Fibroblast of skin of left biceps (primary cell): ENCODE results near the gene DYRK1A.

Experiments
- DNase-seq, 2 experiments: peaks; one replicate each; pipeline ENCODE4 v3.0.0-alpha.2; 2013; ENCODE audit warnings: low read depth in 2 of 2

Gene DYRK1A

DNA sequence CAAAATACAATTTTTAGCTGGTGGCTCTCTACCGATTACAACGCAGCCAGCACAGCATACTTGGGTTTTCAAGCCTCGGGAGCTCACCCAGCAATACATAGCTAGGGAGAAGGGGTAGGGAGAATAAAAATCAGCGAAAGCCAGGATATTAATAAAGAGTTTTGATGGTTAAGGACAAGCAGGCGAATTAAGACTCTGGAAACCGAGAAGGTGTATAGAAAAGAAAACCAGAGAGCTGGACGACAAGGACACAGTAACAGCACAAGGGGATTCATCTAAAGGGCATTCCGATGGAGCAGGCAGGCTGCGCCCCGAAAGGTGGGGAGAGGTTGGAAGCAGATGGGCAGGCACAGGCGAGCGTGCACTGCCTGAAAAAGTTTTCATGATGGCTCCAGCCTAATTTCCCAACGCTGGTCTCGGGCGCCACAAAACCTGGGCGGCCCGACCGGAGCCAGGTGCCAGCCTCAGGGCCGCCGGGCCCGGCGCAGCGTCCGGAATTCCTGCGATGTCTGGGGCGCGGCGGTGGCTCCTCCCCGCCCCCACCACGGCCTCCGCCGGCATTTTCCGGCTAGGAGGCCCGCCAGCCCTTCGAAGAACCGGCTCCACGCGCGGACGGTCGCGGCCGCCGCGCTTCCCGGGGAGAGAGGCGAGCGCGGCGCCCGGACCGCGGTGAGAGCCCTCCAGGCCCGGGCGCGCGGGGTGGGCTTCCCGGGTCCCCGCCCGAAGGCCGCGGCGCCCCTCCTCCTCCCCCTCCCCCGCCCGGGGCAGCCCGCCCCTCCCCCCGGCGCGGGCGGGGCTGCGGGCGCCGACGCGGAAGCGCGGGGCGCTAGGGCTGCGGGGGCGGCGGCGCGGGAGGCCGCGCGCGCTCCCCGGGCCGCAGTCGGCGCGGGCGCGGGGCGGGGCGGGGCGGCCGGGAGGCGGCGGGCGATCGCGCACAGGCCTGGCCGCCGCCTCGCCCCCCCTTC is 774 bp upstream of the DYRK1A start:
- DNase-seq, result no peak

DNA sequence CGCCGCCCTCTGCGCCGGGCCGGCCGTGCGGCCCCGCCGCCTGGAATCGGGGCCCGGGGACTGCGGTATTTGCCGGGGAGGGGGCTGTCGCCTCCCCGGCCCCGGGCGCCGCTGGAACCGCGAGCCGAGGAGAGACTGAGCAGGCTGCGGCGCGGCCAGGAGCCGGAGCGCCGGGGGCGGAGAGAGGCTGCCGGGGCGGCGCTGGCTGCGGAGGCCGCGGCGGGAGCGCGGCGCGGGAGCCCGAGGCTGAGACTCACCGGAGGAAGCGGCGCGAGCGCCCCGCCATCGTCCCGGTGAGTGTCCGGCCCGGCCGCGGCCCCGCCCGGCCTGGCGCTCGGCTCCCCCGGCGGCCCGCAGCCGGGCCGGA is 746 bp downstream of the DYRK1A start:
- no peak for DNase-seq

DNA sequence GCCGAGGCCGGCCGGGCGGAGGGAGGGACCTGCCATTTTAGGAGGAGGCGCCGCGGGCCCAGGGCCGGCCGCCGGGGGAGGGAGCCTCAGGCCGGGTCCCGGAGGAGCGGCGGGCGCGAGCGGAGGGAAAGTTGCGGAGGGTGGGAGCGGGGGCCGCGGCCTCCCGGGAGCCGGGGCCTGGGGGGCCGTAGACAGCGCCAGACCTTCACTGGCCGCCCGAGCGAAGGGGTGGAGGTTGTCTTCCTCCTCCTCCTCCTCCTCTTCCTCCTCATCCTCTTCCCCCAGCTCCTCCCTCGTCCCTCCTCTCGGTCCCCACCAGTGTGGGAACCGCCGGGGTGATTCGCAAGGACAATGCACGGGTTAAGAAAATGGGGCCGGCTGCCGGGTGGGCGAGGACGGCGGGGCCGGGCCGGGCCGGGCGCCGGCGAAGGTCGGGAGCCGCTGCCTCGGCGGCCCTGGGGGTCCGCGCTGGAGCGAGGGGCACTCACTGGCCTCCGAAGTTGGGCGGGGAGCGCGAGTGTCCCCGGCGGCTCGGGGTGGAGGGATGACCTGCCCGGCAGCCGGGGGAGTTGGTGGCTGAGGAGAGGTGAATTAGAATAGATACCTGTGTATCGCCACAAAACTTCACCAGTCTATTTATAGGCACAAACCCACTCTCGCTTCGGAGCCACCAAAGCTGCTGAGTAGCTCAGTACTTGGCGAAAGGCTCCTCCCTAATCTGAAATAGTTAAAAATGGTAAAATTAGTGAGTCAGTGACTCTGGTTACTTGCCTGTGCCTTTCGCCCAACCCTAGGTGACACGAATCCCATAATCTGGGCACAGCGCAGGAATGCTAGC is 1.3 kb downstream of the DYRK1A start:
- DNase-seq, result no peak

DNA sequence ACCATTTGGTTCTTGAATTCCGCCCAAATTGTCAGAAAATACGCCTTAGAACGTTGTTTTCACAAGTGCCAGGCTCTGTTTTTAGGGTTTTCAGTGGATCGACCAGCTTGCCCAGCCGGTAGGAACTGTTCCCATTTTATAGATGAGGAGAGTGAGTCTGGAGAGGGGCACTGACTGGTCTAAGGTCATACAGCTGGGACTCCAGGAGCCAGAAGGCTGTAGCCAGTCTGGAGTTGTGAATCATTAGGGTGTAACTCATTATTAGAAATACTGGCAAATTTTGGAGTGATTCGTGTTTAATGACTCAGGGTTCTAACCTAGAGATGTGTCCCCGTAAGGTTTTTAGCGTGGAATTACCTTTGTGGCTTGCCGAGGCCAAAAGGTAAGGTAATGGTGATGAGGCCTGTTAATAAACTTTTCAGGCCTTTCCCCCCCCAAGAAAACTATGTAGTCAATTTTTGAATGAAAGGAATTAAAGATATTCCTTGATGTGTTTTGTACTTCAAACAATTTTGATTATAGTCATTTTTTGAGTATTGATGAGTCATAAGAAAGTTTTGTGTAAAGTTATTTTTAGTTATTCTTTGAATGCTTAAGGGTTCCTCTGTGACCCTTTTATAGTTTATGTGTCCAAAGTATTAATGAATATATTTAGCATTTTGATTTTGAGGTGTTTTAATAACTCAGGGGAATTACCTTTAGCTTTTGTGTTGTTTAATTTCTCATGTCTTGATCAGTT is 2.1 kb downstream of the DYRK1A start:
- DNase-seq, result no peak

DNA sequence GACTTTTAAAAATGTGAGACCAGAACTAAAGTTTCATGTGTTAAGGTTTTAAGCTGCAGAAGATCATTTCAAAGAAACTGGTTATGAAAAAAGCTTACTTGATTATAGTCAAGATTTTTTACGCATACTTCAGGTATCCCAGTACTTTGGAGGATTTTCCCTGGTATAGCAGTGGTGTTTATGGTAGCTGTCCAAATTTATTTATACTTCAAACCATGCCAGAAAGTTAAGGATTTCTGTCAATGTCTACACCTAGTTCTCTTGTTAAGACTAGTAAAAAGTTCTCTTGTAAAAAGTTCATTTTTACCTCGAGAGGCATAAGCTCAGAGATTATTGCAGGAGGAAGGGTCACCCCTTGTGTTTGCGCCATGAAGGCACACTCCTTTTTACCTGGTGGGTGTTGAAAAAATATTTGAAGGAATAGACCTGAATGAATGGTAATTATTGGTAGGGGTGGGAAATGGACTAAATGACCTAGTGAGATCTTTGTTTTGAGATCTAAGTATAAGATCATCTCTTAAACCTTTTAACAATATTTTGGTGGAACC is 2.8 kb downstream of the DYRK1A start:
- no peak for DNase-seq

DNA sequence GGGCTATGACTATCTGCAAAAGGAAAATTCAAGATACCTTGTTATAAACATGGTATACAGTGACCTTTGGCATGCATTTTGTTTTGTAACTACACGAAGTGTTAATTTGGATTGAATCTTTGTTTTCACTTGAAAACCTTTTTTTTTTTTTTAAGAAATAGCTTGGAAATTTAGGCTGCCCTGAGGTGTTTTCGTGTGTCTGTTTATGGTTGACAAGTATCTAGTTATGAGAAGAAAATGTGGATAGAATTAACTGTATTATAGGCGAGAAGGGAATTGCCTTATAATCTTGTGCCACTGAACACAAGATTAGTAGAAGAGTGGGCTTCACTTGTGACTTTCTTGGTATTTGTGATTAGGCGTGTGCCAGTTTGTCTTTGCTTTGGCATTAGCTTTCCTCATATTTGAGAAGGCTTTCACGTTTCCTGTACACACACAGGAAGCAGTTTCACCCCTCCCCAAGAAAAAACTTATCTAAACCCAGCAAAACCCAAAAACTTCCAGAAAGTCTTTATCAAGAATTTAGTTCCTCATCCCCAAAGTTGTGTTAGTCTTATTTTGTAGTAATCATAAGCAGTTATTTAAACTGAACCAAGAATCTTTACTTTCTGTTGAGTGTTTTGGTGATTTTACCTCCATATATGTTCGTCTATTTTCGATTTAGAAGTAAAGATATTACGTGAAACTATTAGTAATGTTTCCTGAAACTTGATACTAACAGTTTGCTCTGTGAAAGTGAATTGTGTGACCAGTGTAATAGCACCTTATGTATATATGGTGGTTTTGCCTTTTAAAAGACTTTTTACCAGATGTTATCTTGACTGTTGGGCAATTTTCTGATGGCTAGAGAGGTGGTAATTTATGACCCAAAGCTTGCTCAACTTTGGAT is 3.8 kb downstream of the DYRK1A start:
- DNase-seq, result no peak

DNA sequence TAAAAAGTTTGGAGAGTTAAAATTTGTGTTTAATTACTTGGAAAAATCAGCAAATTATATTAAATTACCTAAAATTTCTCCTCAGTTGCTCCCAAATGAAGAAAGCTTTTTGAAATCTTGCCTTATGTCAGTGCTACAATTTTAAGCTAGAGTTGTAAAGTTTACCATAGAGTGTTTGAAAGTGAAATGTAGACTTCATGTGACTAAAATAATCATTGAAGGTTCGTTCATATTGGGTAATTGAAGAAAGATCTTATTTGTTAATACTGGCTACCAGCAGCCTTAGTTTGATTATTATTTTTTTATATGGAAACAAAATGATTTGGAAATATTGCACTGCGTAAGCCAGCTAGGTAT is 4.4 kb downstream of the DYRK1A start:
- no peak for DNase-seq

DNA sequence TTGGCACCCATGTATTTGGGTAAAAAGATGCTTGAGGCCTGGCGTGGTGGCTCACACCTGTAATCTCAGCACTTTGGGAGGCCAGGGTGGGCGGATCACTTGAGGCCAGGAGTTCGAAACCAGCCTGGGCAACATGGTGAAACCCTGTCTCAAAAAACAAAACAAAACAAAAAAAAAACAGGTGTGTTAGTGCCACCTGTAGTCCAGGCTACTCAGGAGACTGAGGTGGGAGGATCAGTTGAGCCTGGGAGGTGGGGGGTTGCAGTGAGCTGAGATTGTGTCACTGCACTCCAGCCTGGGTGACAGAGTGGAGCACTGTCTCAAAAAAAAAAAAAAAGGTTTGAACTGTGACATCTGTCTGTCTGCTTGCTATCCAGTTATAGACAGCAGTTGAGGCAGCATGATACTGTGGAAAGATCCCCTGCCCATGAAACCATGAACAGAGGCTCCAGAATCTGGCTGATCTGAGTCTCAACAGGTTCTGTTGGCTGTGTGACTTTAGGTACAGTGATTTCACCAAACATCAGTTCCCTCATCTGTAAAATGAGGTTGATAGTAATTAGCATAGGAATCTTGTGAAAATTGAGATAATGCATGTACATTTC is 5.7 kb downstream of the DYRK1A start:
- DNase-seq, result no peak

DNA sequence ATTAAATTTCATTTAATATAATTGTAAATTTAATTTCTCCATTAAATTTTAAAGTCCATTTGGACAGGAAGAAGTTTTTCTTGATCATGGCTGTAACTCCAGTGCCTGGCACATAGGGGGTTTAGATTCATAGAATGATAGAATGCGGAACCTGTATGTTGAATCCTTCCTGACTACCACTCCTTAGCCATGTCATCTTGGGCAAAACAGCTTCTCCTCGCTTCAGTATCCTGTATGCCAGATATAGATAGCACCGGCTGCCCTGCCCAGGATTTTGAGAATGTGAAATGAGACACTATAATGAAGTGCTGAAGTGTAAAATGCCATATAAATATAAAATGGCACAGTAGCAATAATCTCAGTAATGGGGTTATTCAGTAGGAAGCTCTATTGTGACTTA is 6.4 kb downstream of the DYRK1A start:
- DNase-seq, result no peak

DNA sequence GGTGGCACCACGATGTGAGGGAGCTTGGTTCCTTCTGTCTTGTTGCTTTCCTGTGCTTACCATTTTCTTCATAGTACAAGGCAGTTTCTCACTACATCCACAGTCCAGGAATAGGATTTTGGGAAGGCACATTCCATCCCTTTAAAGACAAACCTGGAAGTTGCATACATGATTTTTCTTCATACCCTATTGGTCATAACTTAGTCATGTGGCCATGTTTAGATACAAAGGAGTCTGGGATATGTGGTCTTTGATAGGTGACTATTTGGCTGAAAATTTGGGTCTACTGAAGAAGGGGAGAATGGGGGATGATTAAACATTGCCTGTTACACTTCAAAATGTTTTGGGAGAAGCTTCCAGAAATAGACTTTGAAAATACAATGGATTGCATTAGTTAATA is 7.0 kb downstream of the DYRK1A start:
- DNase-seq, result no peak

DNA sequence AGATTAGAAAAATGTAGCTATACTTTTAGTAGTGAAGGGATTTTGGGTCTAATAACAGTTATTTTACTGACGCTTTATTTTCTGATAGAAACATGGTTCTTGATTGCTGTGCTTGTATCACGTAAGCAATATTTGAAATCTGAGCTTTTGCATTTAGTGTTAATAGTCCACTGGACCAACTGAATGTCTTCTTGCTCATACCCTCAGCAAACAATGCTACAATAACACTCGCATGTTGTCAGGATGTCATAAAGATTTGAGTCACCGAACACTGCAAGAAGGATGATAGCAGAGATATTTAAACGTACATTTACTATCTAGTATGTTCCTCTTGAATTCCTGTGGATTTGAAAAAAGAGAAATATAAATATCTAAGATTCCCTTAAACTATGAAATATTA is 7.5 kb downstream of the DYRK1A start:
- no peak for DNase-seq

DNA sequence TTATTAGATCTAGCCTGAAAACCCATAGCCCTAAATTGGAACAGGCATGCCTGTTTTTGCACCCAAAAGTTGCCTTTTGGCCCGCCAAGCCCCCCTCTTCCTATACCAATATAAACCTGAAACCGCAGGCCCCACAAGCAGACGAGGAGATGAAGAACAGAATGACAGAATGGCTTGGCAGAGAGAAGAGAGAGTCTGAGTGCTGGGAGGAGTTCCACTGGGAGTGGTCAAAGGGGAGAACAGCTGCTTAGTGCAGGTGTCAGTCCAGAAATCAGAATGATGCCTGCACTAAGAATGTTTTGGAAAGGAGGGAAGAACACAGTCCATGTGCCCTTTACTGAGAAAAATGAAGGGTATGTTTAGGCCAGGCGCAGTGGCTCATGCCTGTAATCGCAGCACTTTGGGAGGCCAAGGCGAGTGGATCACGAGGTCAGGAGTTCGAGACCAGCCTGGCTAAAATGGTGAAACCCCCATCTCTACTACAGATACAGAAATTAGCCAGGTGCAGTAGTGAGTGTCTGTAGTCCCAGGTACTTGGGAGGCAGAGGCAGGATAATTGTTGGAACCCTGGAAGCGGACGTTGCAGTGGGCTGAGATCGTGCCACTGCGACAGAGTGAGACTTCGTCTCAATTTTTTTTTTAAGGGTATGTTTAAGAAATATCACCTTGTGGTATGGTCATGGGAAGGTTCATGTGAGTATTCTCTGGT is 9.4 kb downstream of the DYRK1A start:
- DNase-seq, result no peak

DNA sequence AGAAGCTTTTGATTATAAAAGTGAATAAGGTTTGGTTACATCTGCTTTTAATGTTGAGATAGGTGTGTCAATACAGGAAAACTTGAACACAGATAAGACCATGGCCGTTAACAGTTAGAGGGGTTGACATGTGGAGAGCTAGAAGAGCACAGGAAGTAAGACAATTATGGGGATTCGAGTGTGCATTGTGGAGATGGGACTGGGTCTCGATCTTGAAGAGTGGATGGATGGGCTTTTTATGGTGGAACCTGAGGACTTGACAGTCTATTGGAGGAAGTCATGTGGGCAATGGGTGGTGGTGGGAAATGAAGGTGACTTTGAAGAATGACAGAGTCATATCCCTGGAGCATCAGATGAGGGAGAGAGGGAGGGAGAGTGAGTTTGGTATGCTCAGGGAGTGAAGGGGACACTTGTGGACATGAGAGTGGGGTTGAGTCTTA is 12.1 kb downstream of the DYRK1A start:
- DNase-seq, result no peak

DNA sequence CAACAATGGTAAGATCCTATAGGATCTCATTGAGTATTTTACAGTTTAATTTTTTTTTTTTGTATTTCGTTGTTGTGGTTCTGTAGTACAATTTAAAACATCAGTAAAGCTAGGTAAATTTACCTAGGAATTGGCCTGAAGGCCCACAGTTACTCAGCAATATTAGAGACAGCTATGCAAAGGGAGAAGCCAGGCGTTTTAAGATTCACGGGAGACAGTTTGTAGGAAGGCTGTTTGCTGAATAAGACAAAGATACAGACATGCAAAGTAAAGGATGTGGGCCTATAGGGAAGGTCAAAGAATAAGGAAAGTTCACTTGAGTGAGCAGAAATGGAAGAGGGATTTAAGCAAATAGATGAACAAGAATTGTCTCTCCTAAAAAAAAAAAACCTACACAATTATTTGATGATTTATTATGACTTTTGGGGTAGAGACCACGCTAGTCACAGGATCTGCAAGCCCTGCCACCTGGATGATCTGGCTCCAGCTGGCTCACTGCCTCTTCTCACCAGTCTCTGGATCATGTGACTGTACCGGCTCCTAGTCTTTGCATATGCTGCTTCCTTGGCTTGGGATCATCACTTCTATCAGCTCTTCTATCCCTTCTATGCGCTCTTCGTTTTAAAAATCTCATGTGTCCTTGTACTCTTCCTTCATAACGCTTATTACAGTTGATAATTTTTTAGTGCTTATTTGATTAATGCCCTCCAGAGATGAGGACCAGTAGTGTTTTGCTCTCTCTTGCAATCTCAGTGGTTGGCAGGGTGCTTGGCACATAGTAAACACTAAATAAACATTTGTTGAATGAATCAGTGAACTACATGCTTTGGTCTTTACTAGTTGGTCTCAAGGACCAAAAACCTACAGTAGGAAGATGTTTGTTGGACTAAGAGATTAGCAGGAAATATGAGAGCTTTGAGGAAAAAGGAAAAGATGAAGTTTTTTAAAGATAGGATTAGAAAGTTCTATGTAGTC is 14.1 kb downstream of the DYRK1A start:
- no peak for DNase-seq

DNA sequence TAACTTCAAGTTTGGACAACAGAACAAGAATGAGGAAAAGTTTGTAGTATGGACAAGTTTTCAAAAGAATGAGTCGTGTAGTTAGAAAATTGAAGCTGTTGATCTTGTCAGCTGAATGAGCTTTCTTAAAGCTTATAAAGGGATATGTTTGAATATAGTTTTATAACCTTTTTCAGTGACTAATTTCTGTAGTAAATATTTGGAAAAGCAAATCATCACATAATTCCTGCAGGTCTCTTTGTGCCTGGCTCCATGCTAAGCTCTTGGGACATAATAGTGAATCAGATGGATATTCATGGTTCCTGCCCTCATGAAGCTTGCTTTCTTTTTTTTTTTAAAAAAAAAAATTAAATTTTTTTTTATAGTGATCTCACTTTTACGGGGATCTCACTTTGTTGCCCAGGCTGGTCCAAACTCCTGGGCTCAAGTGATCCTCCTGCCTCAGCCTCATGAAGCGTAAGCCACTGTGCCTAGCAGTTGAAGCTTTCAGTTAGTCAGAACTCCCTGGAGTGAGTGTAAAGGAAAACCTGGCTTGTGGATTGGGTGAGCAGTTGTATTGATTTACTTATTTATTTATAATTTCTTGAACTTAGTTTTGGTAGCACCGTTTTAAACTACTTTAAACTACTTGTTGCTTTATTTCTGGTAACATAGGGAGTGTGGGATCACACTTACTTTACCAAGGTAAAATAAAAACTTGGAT is 15.5 kb downstream of the DYRK1A start:
- no peak for DNase-seq

DNA sequence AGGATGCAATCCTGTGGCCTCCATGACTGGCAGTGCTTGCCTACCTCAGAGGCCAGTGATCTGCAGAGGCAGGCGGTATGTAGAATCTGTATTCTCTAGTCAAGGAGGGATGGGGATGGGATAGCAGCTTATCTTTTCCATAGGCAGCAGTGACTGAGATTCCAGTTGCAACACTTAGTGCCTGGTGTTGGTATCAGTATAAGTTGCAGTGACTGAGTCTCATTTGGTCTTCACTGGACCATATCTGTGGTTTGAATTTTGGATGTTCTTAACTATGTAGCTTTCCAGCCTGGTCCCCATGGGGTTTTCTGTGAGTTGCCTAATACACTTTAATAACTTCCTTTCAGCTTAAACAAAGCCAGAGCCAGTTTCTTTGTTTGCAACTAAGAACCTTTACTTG is 16.5 kb downstream of the DYRK1A start:
- DNase-seq, result no peak

DNA sequence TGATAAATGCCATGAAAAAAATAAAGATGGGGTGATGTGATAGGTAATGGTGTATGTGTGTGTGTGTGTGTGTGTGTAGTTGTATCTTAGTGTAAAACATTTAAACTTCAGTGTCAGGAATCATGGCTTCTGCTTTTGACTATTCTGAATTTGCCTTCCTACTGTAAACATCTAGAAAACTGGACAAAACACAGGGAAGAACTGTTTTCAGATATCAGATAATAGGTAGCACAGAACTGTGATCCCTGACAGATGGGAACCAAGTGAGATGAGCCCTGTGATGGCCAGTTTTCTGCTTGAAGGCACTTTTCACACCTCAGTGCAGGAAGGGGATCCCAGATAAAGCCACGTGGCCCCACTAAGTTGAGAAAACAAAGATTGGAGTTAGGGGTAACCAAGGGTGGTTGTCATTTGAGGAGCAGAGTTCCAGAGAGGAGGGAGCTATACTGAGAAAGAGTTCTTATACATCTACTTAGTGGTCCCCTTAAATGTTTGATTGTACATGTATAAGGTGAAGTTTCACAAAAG is 17.3 kb downstream of the DYRK1A start:
- no peak for DNase-seq

DNA sequence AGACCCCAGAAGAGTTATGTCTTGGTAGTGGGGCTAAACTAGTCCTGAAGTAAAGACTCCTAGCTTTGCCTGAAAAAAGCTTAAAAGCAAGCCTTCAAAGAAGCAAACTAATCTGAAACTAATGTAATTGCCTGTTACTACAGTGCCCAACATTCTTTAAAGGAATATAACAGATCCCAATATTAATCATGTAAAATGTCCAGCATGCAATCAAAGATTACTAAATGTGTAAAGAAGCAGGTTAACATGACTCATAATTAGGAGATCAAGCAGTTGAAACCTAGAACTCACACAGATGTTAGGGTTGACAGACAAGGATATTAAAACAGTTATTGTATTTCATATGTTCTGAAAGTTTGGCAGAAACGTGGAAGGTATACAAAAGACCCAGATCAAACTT is 17.8 kb downstream of the DYRK1A start:
- DNase-seq, result no peak
